Mesendoderm (in vitro differentiated cells): ENCODE measurements around the gene TREH.

Experiments used
- DNase-seq: peaks from one replicate; pipeline ENCODE4 v3.0.0; 2013
- H2AK5ac ChIP-seq: 2 replicates; pipeline ENCODE4 v1.6.1; 2013; ENCODE audit warnings: low read length, inconsistent platforms
- H2BK120ac ChIP-seq: 2 replicates; pipeline ENCODE4 v1.6.1; 2013; ENCODE audit warnings: low read depth, mild to moderate bottlenecking, low read length, moderate library complexity, mixed read lengths
- H2BK15ac ChIP-seq: replicated peaks from 2 replicates; pipeline ENCODE4 v1.6.1; 2013; ENCODE audit warnings: low read depth, mild to moderate bottlenecking, moderate library complexity
- H2BK5ac ChIP-seq: 2 replicates; pipeline ENCODE4 v1.6.1; 2013; ENCODE audit warnings: low read length, inconsistent platforms
- H3K18ac ChIP-seq: 2 replicates; pipeline ENCODE4 v1.6.1; 2013; ENCODE audit warnings: mild to moderate bottlenecking, low read length, mixed read lengths
- H3K23ac ChIP-seq: one replicate; pipeline ENCODE4 v1.6.1; 2013; ENCODE audit warnings: low read length
- H3K27ac ChIP-seq: 2 replicates; pipeline ENCODE4 v1.5.1; 2013; ENCODE audit warnings: low read depth, mild to moderate bottlenecking, inconsistent platforms, low read length, moderate library complexity
- H3K27me3 ChIP-seq: 2 replicates; pipeline ENCODE4 v1.6.1; 2013; ENCODE audit warnings: low read length, control low read depth, mild to moderate bottlenecking, inconsistent platforms; ENCODE audit not compliant: insufficient read depth, poor library complexity
- H3K36me3 ChIP-seq: 2 replicates; pipeline ENCODE4 v1.6.1; 2013; ENCODE audit warnings: low read length, inconsistent platforms; ENCODE audit not compliant: control insufficient read depth, insufficient read depth
- H3K4ac ChIP-seq: one replicate; pipeline ENCODE4 v1.6.1; 2013; ENCODE audit warnings: low read depth, mild to moderate bottlenecking, low read length, moderate library complexity
- H3K4me1 ChIP-seq: 2 replicates; pipeline ENCODE4 v1.6.1; 2013; ENCODE audit warnings: low read depth, low read length, inconsistent platforms; ENCODE audit not compliant: control insufficient read depth
- H3K4me2 ChIP-seq: 2 replicates; pipeline ENCODE4 v1.6.1; 2013; ENCODE audit warnings: low read length
- H3K4me3 ChIP-seq: 2 replicates; pipeline ENCODE4 v1.5.1; 2013; ENCODE audit warnings: mild to moderate bottlenecking, low read length
- H3K56ac ChIP-seq: one replicate; pipeline ENCODE4 v1.6.1; 2013; ENCODE audit warnings: low read length
- H3K79me1 ChIP-seq: 2 replicates; pipeline ENCODE4 v1.6.1; 2013; ENCODE audit warnings: low read length, inconsistent platforms
- H3K79me2 ChIP-seq: 2 replicates; pipeline ENCODE4 v1.6.1; 2013; ENCODE audit warnings: mild to moderate bottlenecking, low read length; ENCODE audit not compliant: control insufficient read depth, insufficient read depth
- H3K9ac ChIP-seq: 2 replicates; pipeline ENCODE4 v1.6.1; 2013; ENCODE audit warnings: low read length, inconsistent platforms
- H4K5ac ChIP-seq: one replicate; pipeline ENCODE4 v1.6.1; 2013; ENCODE audit warnings: low read length
- H4K8ac ChIP-seq: one replicate; pipeline ENCODE4 v1.6.1; 2013; ENCODE audit warnings: low read depth, mild to moderate bottlenecking, control low read depth, low read length, moderate library complexity
- WGBS: extraction: QIAGEN DNeasy Blood & Tissue Kit; methylation state at CpG from one replicate; pipeline ENCODE4 v1.1.7; 2013; ENCODE audit warnings: low lambda C conversion rate, missing lambda C conversion rate; ENCODE audit not compliant: insufficient coverage; ENCODE audit errors: extremely low coverage; 5-methylcytosine and 5-hydroxymethylcytosine counted together

TREH gene

DNA sequence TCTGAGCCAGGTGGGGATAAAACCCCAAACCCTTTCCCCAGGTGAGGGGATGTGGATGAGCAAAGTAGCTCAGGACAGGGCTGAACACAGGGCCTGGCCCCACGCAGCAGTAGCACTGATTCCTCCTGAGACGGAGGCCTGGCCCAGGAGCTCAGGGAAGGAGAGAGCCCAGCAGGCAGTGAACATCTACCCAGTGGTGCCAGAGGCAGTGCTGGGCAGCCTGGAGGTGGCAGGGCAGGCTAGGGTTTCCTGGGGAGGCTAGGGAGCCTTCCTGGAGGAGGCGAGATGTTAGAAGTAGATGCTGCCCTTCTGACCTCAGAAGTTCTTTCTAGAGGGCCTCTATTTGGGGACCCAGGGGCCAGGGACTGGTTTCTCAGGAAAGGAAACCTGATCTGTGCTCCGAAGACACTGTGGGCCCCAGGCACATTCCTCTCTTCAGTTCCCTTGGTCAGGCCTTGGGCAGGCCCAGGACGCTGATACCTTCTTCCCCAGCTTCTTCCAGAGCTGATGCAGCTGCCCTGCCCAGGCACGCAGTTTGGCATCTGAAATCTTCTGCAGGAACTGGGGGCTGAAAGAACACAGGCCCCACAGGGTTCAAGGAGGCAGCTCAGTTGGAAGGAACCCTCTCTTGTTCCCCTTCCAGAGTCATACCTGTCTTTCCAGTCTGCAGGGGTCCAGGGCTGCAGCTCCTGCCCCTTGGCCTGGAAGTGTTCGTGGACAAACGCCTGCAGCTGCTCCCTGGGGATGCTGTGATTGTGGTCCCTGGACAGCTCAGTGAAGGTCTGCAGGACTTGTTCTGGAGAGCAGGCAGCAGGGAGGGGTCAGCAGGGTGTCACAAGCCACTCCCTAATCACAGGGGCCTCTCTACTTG lies 16.8 kb downstream of the TREH start:
- Histone ChIP-seq H3K27ac (no peak overlapping the region), H3K4ac (no peak overlapping the region), H3K4me2 (no peak overlapping the region), H3K4me1 (peaks cover 24% of the 10 kb centered on the region), H4K5ac (no peak overlapping the region), H2BK15ac (no peak overlapping the region), H2BK120ac (no peak overlapping the region), H4K8ac (no peak overlapping the region), H3K79me2 (no peaks in the 10 kb centered on the region), H3K27me3 (no peaks in the 10 kb centered on the region), H3K56ac (peak overlapping the region; percentile 35), H3K36me3 (no peaks in the 10 kb centered on the region), H3K79me1 (no peaks in the 10 kb centered on the region), H3K18ac (no peak overlapping the region), H3K4me3 (no peak overlapping the region), H3K23ac (no peak overlapping the region), H2BK5ac (no peak overlapping the region), H3K9ac (no peak overlapping the region), H2AK5ac (no peak overlapping the region)
- peak; percentile 47 for DNase-seq
- WGBS = no CpG with 5 or more reads among the region's 8 CpGs

GRCh38 chr11:118661425-118662301 lies 17.8 kb downstream of the TREH start:
- no peak overlapping the region for H3K4ac ChIP-seq
- WGBS = no CpG with 5 or more reads among the region's 19 CpGs
- no peaks in the 10 kb centered on the region for H3K79me2 ChIP-seq
- H3K56ac ChIP-seq = no peak overlapping the region
- H3K18ac ChIP-seq = no peak overlapping the region
- H4K8ac ChIP-seq = no peak overlapping the region
- H3K4me2 ChIP-seq = no peak overlapping the region
- no peak for DNase-seq
- no peak overlapping the region for H2BK120ac ChIP-seq
- H4K5ac ChIP-seq = no peak overlapping the region
- no peak overlapping the region for H2BK15ac ChIP-seq
- H3K36me3 ChIP-seq = no peaks in the 10 kb centered on the region
- H3K23ac ChIP-seq = peak overlapping the region; percentile 51
- H3K27me3 ChIP-seq = no peaks in the 10 kb centered on the region
- no peak overlapping the region for H2AK5ac ChIP-seq
- H3K4me1 ChIP-seq = peaks cover 24% of the 10 kb centered on the region
- no peak overlapping the region for H3K27ac ChIP-seq
- no peak overlapping the region for H2BK5ac ChIP-seq
- H3K4me3 ChIP-seq = no peak overlapping the region
- no peaks in the 10 kb centered on the region for H3K79me1 ChIP-seq
- H3K9ac ChIP-seq = no peak overlapping the region

GRCh38 chr11:118660681-118661424 lies 18.6 kb downstream of the TREH start:
- H3K36me3 ChIP-seq = no peaks in the 10 kb centered on the region
- no peaks in the 10 kb centered on the region for H3K27me3 ChIP-seq
- H2BK120ac ChIP-seq = no peak overlapping the region
- no peak for DNase-seq
- no peak overlapping the region for H2BK5ac ChIP-seq
- H3K79me2 ChIP-seq = no peaks in the 10 kb centered on the region
- H3K23ac ChIP-seq = peak overlapping the region; percentile 51
- no peak overlapping the region for H3K18ac ChIP-seq
- H3K56ac ChIP-seq = no peak overlapping the region
- H4K5ac ChIP-seq = no peak overlapping the region
- no peak overlapping the region for H3K4me3 ChIP-seq
- no peak overlapping the region for H3K27ac ChIP-seq
- H3K4me2 ChIP-seq = no peak overlapping the region
- no peak overlapping the region for H2BK15ac ChIP-seq
- no peak overlapping the region for H2AK5ac ChIP-seq
- WGBS = no CpG with 5 or more reads among the region's 7 CpGs
- H3K9ac ChIP-seq = no peak overlapping the region
- peaks cover 20% of the 10 kb centered on the region for H3K4me1 ChIP-seq
- no peak overlapping the region for H3K4ac ChIP-seq
- no peaks in the 10 kb centered on the region for H3K79me1 ChIP-seq
- H4K8ac ChIP-seq = no peak overlapping the region

DNA sequence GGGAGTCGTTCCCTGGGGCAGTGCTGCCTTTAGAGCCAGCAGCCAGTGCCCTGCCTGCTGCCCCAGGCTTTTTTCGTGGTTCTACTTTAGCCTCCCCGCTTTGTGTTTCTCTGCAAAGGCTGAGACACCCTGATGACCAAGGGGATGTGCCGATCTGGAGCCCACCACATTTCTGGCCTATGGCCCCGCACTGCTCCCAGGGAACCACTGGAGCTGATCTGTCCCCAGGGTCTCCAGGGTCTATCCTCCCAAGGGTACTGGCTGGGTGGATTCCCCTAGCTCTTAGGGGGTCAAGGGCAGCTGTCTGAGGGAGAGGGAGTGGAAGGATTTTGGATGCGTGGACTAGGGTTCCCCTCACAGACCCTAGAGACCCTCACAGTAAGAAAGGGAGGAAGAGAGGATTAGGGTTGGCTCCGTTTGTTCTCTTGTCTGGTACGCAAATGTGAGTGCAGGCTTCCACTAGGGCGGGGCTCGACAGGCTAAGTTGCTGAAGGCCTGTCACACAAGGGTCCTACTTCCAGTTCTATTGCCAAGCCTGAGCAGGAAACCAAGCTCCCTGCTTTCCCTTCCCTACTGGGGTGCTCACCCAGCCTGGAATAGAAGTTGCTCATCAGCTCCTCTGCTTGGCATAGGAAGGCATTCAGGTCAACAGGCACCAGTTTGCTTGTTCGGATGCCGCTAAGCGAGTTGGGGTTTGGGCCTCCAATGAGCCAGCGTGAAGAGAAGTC lies 19.3 kb downstream of the TREH start:
- no peak overlapping the region for H3K4ac ChIP-seq
- no peak overlapping the region for H2BK120ac ChIP-seq
- DNase-seq = no peak

GRCh38 chr11:118659314-118659952 lies 20.0 kb downstream of the TREH start:
- Histone ChIP-seq H3K4me2 (no peak overlapping the region), H2BK120ac (no peak overlapping the region), H3K79me1 (no peaks in the 10 kb centered on the region), H3K4me1 (peaks cover 19% of the 10 kb centered on the region), H2BK15ac (no peak overlapping the region), H3K4ac (no peak overlapping the region), H3K23ac (no peak overlapping the region), H3K79me2 (no peaks in the 10 kb centered on the region), H3K56ac (peak overlapping the region; percentile 51), H4K8ac (no peak overlapping the region), H3K4me3 (no peak overlapping the region), H2BK5ac (no peak overlapping the region), H4K5ac (no peak overlapping the region), H3K18ac (no peak overlapping the region), H3K9ac (peak overlapping the region; percentile 18), H3K27me3 (no peaks in the 10 kb centered on the region), H2AK5ac (no peak overlapping the region), H3K27ac (no peak overlapping the region), H3K36me3 (no peaks in the 10 kb centered on the region)
- no CpG with 5 or more reads among the region's 26 CpGs for WGBS
- DNase-seq = peak; percentile 94

More for the DNA sequence above, 19.3 kb downstream of the TREH start:
- H3K23ac ChIP-seq = no peak overlapping the region
- no peaks in the 10 kb centered on the region for H3K27me3 ChIP-seq
- H2BK5ac ChIP-seq = no peak overlapping the region
- H3K36me3 ChIP-seq = no peaks in the 10 kb centered on the region
- H2AK5ac ChIP-seq = no peak overlapping the region
- no peak overlapping the region for H2BK15ac ChIP-seq
- H3K4me3 ChIP-seq = no peak overlapping the region
- H3K4me2 ChIP-seq = no peak overlapping the region
- H3K79me2 ChIP-seq = no peaks in the 10 kb centered on the region
- no peak overlapping the region for H4K8ac ChIP-seq
- H3K27ac ChIP-seq = no peak overlapping the region
- H3K9ac ChIP-seq = no peak overlapping the region
- no peaks in the 10 kb centered on the region for H3K79me1 ChIP-seq
- no peak overlapping the region for H4K5ac ChIP-seq
- H3K4me1 ChIP-seq = peaks cover 20% of the 10 kb centered on the region
- H3K56ac ChIP-seq = peak overlapping the region; percentile 53
- H3K18ac ChIP-seq = no peak overlapping the region
- no CpG with 5 or more reads among the region's 14 CpGs for WGBS
